Mononuclear cell (primary cell): ENCODE data around the gene SNAP25. TPM values are rescaled to one million over a fixed set of nuclear protein-coding genes. Genes with fewer than 3 reads are reported as not detected.

ENCODE experiments used
- H3K27me3 ChIP-seq: 2 replicates; pipeline ENCODE4 v1.6.0; 2011; ENCODE audit warnings: low read length, control low read depth; ENCODE audit not compliant: insufficient read depth
- H3K4me1 ChIP-seq: 2 replicates; pipeline ENCODE4 v1.5.1; 2011; ENCODE audit warnings: mild to moderate bottlenecking, low read length, control low read depth; ENCODE audit not compliant: insufficient read depth
- H3K4me3 ChIP-seq: 2 replicates; pipeline ENCODE4 v1.5.1; 2011; ENCODE audit warnings: mild to moderate bottlenecking, low read length, moderate library complexity
- H3K9me3 ChIP-seq: 2 replicates; pipeline ENCODE4 v1.5.1; 2011; ENCODE audit warnings: low read depth, mild to moderate bottlenecking, control low read depth, low read length
- total RNA-seq: library from RNA; depleted of rRNA; stranded (reverse); fragments of >200 nt; gene quantifications from one replicate; pipeline ENCODE4 v1.2.3, GENCODE V29; 2012

Gene SNAP25
- total RNA-seq, 1 donor: not detected

DNA sequence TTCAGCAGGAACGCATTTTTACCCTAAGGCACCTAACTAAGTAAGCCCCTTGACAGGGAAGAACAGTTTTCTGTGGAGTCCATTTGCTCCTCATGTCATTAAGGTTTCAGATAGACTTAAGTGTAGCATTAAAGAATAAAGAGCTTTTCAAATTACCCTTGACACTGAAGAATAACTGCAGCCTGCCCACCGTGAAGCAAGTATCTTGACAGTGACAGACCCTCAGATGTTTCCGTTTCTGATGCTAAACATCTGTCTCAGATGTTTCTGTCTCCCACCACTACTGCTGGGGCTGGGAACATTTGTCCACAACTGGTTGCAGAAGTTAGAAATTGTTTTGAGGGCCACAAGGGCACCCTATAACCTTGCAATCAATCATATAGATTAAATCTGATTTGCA, 50.0 kb downstream of the SNAP25 start:
- H3K4me1 ChIP-seq: no peaks in the 10 kb centered on the region
- no peaks in the 10 kb centered on the region for H3K9me3 ChIP-seq
- no peak overlapping the region for H3K4me3 ChIP-seq
- no peaks in the 10 kb centered on the region for H3K27me3 ChIP-seq

DNA sequence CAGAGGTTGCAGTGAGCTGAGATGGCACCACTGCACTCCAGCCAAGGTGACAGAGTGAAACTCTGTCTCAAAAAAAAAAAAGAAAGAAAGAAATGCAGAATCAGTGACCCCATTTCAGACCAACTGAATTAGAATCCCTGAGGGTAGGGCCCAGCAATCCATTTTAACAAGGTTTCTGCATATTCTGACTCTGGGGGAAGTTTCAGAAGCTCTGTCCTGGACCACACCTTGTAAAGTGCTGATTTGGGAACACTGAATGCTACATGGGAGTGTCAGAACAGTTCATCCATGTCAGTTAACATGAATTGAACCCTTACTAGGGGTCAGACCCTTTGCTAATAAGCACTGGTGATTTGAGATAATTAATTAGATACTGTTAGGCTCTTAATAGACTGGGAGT, 52.0 kb downstream of the SNAP25 start:
- Histone ChIP-seq H3K4me3 (no peak overlapping the region), H3K27me3 (no peaks in the 10 kb centered on the region), H3K4me1 (no peaks in the 10 kb centered on the region), H3K9me3 (no peaks in the 10 kb centered on the region)

DNA sequence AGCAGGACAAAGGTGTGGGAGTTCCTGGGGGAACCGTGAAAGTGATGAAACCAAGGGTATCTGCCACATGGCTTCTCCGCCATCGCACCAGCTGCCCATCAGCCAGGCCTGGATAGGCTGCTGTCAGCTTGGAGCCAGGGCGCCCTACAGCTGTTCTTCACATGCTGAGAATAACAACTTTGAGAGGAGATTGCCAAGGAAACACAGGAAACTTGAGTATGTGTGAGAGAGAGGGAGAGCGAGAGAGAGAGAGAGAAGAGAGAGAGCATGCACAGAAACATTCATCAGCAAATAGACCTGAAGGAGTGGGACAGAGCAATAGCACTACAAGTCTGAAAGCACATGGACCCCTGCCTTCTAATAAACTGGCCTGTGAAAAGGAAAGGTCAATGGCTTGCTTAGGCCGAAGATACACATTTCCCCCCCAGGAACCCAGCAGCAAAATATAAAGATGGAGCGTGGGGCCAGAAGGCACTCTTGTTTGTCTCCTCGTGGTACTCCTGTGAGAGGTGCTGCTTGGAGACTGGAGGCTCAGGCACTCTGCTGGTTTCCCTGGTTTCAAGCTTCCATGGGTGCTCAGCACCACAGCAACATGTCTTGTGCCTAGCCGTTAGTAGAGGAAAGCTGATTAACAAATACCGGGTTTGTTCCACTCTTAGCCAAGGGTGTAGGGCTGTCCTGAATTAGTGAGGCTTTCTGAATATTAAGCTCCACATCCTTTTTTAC, 53.0 kb downstream of the SNAP25 start:
- no peaks in the 10 kb centered on the region for H3K27me3 ChIP-seq
- H3K4me3 ChIP-seq: no peak overlapping the region
- H3K4me1 ChIP-seq: no peaks in the 10 kb centered on the region
- no peaks in the 10 kb centered on the region for H3K9me3 ChIP-seq

DNA sequence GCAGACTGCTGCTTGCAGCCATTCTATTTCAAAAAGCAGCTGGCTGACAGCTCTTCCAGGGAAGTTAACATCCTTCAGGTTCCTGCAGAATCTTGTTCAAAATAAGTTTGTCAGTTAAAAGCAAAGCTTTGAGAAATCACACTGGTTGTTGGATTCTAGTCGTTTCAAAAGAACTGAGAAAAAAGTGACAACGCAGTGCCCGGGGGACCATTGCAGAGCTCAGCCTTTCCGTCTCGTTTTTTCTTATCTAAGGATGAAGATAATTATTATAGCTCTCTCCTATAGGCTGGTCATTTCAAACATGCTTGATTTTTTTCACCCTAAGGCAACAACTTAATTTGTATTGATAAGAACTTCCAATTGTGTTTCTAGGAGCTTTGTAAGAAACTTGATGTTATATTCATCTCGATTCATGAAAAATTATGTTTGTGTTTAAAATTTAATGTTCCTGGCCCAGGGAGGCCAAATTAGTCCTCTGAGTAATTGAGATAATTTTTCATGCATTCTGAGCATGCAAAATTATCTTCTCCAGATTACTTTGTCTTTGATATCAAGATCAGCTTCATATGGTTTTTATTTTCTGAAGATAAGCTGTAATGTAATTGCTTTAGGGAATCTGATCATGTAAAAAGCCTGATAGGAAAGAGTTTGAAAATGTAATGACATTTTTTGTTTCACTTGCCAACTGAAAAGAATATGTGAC, 58.4 kb downstream of the SNAP25 start:
- H3K4me1 ChIP-seq: no peaks in the 10 kb centered on the region
- H3K27me3 ChIP-seq: no peaks in the 10 kb centered on the region
- H3K9me3 ChIP-seq: no peaks in the 10 kb centered on the region
- no peak overlapping the region for H3K4me3 ChIP-seq

DNA sequence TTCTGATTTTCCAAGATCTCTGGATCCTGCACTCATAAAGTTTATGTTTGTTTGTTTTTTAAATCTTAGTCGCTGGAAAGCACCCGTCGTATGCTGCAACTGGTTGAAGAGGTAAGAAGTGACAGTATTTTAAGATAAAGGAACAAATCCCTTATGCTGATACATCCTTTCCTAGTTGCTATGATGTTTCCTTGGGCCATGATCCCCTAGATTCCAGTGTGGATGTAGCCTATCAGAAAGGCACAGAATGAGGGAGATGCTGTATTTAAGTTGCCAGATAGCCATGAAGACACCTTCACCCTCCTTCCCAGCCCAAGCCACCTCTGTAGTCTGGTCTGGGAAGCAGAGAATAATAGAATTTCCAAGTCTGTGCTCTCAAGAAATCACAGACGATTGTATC, 59.0 kb downstream of the SNAP25 start:
- no peaks in the 10 kb centered on the region for H3K9me3 ChIP-seq

DNA sequence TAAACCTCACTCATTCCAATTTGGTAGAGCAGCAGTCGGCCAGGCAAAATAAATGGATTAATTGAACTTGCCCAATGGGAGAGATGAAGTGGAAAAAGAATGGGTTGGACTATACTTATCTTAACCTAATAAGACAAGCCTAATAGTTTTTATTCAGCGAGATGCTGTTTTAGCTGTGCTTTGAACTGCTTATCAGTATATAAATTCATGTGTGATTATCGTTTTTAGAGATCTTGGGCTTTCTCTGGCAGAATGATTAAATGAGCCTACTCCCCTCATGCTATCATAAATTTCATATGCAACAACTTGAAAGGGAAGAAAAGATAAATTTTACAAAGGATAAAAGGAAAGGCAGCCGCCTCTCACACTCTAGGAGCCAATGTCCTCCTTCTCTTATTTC, 59.8 kb downstream of the SNAP25 start:
- H3K9me3 ChIP-seq: no peaks in the 10 kb centered on the region

More for the DNA sequence above, 59.0 kb downstream of the SNAP25 start:
- Histone ChIP-seq H3K4me1 (no peaks in the 10 kb centered on the region), H3K27me3 (no peaks in the 10 kb centered on the region), H3K4me3 (no peak overlapping the region)

DNA sequence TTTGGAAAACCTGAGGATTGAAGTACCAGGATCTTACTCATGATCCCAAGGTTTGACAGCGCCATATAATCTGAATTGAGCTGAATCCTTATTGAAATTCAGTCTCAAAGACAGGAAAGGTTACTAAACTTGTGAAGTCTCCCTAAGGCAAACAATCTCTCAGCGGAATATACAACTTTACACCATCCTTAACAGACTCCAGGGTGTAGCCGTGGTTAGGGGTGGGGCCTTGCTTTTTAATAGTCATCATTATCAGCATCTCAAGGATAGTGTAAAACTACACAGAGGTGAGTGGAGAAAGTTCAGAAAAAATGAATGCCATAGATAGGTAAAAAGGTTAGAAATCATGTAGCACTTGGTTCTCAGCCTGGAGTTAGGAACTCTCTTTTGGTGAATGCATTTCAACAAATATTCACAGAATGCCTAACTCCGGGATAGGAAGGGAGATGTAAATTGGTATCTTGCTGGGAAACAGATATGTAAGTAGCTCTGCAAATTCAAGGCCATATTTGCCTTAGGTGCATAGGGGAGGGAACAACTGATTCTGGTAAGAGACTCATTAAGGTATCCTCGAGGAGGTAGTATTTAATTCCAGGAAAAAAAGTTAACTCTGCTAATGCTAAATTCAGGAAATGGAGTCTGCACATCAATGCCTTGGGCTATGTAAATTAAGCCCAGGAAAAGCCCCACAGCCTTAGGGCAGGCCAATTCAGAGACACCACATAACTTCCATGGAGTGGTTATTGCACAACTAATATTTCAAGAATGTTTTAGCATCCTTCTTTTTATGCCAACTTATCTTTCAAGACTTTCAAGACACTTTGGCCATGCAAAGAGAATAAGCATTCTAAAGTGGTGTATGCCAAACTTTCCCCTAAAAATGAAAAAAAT, 61.6 kb downstream of the SNAP25 start:
- Histone ChIP-seq H3K4me3 (no peak overlapping the region), H3K4me1 (no peaks in the 10 kb centered on the region), H3K27me3 (no peaks in the 10 kb centered on the region), H3K9me3 (no peaks in the 10 kb centered on the region)

More for the DNA sequence above, 59.8 kb downstream of the SNAP25 start:
- Histone ChIP-seq H3K27me3 (no peaks in the 10 kb centered on the region), H3K4me3 (no peak overlapping the region), H3K4me1 (no peaks in the 10 kb centered on the region)

DNA sequence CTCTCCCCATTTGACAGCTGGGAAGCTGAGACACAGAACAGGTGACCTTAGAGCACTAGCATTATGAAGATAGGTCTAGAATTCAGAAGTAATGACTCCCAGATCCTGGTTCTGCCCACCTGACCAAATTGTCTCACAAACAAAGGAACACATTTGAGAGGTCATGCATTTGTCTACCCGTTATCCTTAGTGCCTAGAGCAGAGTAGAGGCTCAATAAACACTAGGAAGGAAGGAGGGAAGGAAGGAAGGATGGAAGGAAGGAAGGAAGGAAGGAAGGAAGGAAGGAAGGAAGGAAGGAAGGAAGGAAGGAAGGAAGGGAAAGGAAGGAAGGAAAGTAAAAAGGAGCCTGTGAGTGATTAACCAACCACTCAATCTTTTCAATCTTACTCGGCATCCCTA, 63.3 kb downstream of the SNAP25 start:
- no peaks in the 10 kb centered on the region for H3K27me3 ChIP-seq
- no peaks in the 10 kb centered on the region for H3K9me3 ChIP-seq
- no peak overlapping the region for H3K4me3 ChIP-seq
- no peaks in the 10 kb centered on the region for H3K4me1 ChIP-seq

DNA sequence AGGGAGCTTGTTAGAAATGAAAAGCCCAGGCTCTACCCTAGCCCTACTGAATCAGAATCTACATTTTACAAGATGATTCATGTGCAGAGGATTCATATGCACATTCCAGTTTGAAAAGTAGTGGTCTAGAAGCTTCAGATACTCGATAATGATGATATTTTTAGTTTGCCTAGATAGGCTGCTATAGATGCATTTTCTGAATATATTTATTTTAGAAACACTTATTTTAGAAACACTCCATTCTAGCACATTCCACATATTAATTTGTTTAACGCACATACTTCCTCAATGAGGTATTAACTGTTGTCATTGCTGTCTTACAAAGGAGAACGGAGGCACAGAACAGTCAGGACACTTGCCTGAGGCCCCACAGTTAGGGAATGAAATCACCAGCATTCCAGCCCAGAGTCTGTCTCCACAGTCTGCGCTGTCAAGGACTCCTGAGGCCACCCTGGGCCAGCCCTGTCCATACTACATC, 64.4 kb downstream of the SNAP25 start:
- Histone ChIP-seq H3K9me3 (no peaks in the 10 kb centered on the region), H3K27me3 (no peaks in the 10 kb centered on the region), H3K4me1 (no peaks in the 10 kb centered on the region), H3K4me3 (no peak overlapping the region)

DNA sequence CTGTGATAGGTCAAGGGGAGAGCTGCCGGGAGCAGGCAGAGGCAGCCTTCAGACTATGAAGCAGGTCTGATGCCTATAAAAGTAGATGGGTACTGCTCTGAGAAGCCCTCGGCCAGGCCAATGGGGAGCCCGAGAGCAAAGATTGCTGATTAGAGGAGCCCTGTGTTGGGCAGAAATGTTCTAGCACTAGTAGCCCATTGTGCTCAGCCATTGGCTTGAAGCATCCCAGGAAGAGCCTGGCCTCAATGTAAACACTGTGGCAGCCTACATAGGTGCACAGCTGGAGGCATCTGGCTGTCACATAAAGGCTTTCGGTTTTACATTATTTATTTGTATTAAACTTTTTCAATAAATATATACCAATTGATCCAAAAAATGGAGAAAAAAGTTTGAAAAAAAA, 67.7 kb downstream of the SNAP25 start:
- H3K4me1 ChIP-seq: no peaks in the 10 kb centered on the region
- H3K4me3 ChIP-seq: no peak overlapping the region
- H3K27me3 ChIP-seq: no peaks in the 10 kb centered on the region
- no peaks in the 10 kb centered on the region for H3K9me3 ChIP-seq

DNA sequence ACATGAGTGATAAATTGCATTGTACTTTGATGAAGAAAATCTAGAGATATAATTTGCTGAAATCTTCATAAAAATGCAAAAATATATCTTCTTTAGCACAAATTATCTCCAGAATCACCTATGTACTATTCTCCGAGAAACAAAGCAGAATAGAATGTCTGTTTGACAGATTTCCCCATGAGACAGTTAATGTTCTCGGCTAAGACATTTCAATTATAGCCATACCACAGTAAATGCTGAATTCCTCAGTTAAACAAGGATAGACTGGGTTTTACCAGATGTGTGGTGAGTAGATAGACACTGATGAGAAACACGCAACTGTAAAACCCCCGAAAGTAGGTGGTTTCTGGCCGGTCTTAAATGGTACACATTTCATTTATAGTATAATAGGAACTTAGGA, 69.8 kb downstream of the SNAP25 start:
- H3K9me3 ChIP-seq: no peaks in the 10 kb centered on the region
- H3K27me3 ChIP-seq: no peaks in the 10 kb centered on the region
- H3K4me1 ChIP-seq: no peaks in the 10 kb centered on the region
- no peak overlapping the region for H3K4me3 ChIP-seq

DNA sequence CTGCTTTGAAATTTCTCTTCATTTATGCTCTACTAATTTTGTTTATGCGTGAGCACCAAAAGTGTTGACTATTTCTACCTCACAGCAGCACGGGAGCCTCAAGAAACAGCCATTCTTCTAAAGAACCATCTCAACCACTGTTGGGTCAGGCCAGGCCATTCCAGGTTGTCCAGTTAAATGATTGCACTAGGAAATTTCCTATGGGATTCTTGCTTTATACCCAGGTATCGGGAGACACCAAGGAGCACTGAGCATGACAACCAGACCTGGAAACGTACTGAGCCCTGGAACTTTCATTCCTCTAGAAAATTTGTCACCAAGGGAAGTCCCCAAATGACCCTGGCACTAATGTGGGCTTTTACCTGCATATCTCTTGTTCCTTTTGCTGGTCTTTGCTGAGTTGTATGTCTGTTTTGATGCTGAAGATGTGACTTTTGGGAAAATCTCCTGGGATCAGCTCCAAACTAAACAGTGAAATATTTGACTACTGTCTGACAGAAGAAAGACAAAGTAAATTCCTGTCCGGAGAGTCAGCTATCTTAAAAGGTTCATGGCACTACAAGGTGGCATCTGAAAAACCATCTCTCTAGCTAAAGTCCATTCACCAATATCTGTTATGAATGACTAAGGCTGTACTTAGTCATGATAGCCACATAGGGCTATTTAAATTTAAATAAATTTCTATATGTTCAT, 70.5 kb downstream of the SNAP25 start:
- Histone ChIP-seq H3K27me3 (no peaks in the 10 kb centered on the region), H3K9me3 (no peaks in the 10 kb centered on the region), H3K4me3 (no peak overlapping the region)

DNA sequence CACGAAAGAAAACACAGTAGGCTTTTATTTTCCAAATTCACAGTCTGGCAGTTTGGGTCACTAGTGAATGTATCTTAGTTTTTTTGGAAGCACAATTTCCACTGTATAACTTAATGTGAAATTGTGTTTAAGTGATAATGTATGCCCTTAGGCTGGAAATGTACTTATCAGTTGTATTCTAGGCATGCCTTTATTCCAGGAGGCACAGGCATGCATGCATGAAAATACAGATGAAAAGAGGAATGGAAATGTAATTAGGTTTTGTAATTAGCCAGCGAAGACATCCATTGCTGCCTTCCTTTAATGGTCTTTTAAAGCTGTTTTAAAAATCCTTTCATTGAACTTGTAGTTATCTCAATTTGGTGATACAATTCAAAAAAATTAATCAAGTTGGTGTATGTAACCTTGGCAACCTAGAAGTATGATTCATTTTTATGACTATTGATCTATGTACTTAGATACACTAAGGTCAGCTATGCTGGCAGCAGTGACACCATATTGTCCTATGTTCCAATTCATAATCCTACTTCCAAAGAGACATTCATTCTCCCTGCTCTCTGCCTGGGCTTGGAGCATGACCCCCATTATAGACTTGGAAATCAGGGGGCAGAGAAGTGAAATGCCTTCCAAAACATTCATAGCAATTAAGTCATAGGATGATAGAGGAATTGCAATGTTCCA, 73.1 kb downstream of the SNAP25 start:
- Histone ChIP-seq H3K4me1 (no peaks in the 10 kb centered on the region), H3K27me3 (no peaks in the 10 kb centered on the region), H3K9me3 (no peaks in the 10 kb centered on the region), H3K4me3 (no peak overlapping the region)

More for the DNA sequence above, 70.5 kb downstream of the SNAP25 start:
- H3K4me1 ChIP-seq: no peaks in the 10 kb centered on the region

DNA sequence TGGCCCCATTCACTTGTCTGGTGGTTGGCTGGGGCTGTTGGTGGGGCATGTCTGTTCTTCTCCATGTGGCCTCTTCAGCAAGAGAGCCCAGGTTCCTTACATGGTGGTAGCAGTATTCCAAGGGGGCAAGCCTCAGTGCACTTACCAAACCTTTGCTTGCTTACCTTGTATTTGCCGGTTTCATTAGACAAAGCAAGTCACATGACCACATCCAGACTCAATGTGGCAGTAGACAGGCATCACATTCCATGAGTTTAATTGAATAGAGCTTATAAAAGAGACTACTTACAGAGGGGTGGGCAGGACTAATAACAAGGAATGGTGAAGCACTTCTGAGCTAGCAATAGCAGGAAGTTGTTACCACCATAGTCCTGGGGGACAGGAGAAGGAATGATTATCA, 78.6 kb downstream of the SNAP25 start:
- no peaks in the 10 kb centered on the region for H3K4me1 ChIP-seq
- H3K4me3 ChIP-seq: no peak overlapping the region
- no peaks in the 10 kb centered on the region for H3K27me3 ChIP-seq
- H3K9me3 ChIP-seq: no peaks in the 10 kb centered on the region
